ENCODE measurements around the gene SLIT1. TPM values are rescaled to one million over a fixed set of nuclear protein-coding genes. Genes with fewer than 3 reads are reported as not detected.

The SLIT1 gene
- total and polyA plus RNA-seq, 2 donors (not counting 1 experiment from before 2014, with no cell fraction given) = 0.15 to 0.49 TPM

GRCh38 chr10:97196223-97197029 is 10.7 kb upstream of the SLIT1 start:
- no peak overlapping the region for H3K27ac ChIP-seq (ENCODE audit: low read length in 2 of 2)
- H3K27me3 ChIP-seq (replicated peaks in 1 of 4; ENCODE audit: control extremely low read depth in 1 of 4, control insufficient read depth in 3 of 4, insufficient read depth in 4 of 4, low read length in 3 of 4) = peaks cover 0 to 30% (median 4%) of the 10 kb centered on the region in 4 experiments
- H3K4me2 ChIP-seq (replicated peaks; ENCODE audit: low read depth, low read length, poor library complexity, severe bottlenecking) = peak overlapping the region; percentile 93
- H3K4me1 Mint-ChIP-seq = peaks cover 30% of the 10 kb centered on the region
- peak overlapping the region; percentile 84 for H2AFZ ChIP-seq (ENCODE audit: insufficient read depth, low read depth, low read length, poor library complexity, severe bottlenecking)
- peak overlapping the region; percentile 25 to 73 (median 59) for H3K4me3 ChIP-seq (ENCODE audit: control extremely low read depth in 1 of 5, extremely low read depth in 1 of 5, insufficient read depth in 1 of 5, low read depth in 2 of 5, low read length in 4 of 5)
- peaks cover 34% of the 10 kb centered on the region for H3K27me3 Mint-ChIP-seq
- intact Hi-C loops (cut with micrococcal nuclease) = no loop called here
- TF ChIP-seq EZH2 (IDR thresholded peaks at IDR 0.05; ENCODE audit: borderline replicate concordance, insufficient read depth, low read depth, low read length, poor library complexity, severe bottlenecking) (no peak), CTCF (IDR thresholded peaks at IDR 0.05) (peak; percentile 88)
- ChIA-PET POLR2A (interaction anchor here (0.6 kb wide), 1 partner anchor 1461 kb away, joined by 4 read pairs; no protein-coding TSS in a partner anchor), CTCF (interaction anchor here (1.0 to 11.3 kb wide), 12 partner anchors 8 to 159 kb away, joined by 3 to 140 read pairs (median 7); partner anchors contain the start of gene SLIT1)
- 4% methylated on average over 55 of the region's 56 CpGs for WGBS (ENCODE audit: insufficient coverage)
- H3K9me3 ChIP-seq (ENCODE audit: control extremely low read depth in 1 of 3, control insufficient read depth in 2 of 3, insufficient read depth in 1 of 3, low read length in 2 of 3) = no peaks in the 10 kb centered on the region
- no peaks in the 10 kb centered on the region for H3K79me2 ChIP-seq (ENCODE audit: control insufficient read depth, insufficient read depth, low read length)
- H4K20me1 ChIP-seq (ENCODE audit: control insufficient read depth, insufficient read depth, low read length, poor library complexity, severe bottlenecking) = no peaks in the 10 kb centered on the region
- no peaks in the 10 kb centered on the region for H3K9me3 Mint-ChIP-seq (ENCODE audit: insufficient read depth)
- peak overlapping the region; percentile 89 for H3K4me3 Mint-ChIP-seq
- H3K9ac ChIP-seq (ENCODE audit: low read length) = peak overlapping the region; percentile 69
- DNase-seq (peak; percentile 82), ATAC-seq (ENCODE audit: low read depth) (peak; percentile 76)
- no peak overlapping the region for H3K27ac Mint-ChIP-seq
- H3K4me1 ChIP-seq (ENCODE audit: control insufficient read depth in 2 of 2, insufficient read depth in 2 of 2, low read length in 2 of 2) = peaks cover 29 to 38% of the 10 kb centered on the region in 2 donors
- H3K36me3 ChIP-seq (replicated peaks in 1 of 2; ENCODE audit: control extremely low read depth in 1 of 2, control insufficient read depth in 1 of 2, extremely low read depth in 1 of 2, insufficient read depth in 2 of 2, low read length in 1 of 2) = no peaks in the 10 kb centered on the region
